ENCODE measurements around the gene LPP. TPM values are rescaled to one million over a fixed set of nuclear protein-coding genes. Genes with fewer than 3 reads are reported as not detected.

Gene LPP
- total RNA-seq, 1 experiment from 2014 or later = 120 TPM

GRCh38 chr3:188580659-188581058 lies 426.7 kb downstream of the LPP start:
- TF ChIP-seq CTCF (IDR thresholded peaks at IDR 0.05; ENCODE audit: insufficient read depth in 1 of 2, low read depth in 1 of 2, low read length in 1 of 2, severe bottlenecking in 1 of 2, unreplicated experiment in 1 of 2) = no peak
- Histone ChIP-seq H3K4me3 (ENCODE audit: low read depth, low read length) (no peak overlapping the region), H3K9me3 (no peaks in the 10 kb centered on the region), H3K36me3 (ENCODE audit: control insufficient read depth, insufficient read depth, low read length) (no peaks in the 10 kb centered on the region), H3K4me1 (peaks cover 24% of the 10 kb centered on the region), H3K27me3 (replicated peaks; ENCODE audit: control insufficient read depth, insufficient read depth, low read length) (no peaks in the 10 kb centered on the region)
- Mint-ChIP-seq H3K4me1 (ENCODE audit: low read depth, unreplicated experiment) (no peaks in the 10 kb centered on the region), H3K9me3 (ENCODE audit: unreplicated experiment) (no peaks in the 10 kb centered on the region), H3K27ac (ENCODE audit: unreplicated experiment) (no peak overlapping the region), H3K36me3 (ENCODE audit: insufficient read depth, unreplicated experiment) (peaks cover 13% of the 10 kb centered on the region), H3K27me3 (ENCODE audit: insufficient read depth, unreplicated experiment) (no peaks in the 10 kb centered on the region), H3K4me3 (ENCODE audit: unreplicated experiment) (no peak overlapping the region)
- intact Hi-C loops (cut with micrococcal nuclease; ENCODE audit: unreplicated experiment) = loop anchor here (5.0 to 10.0 kb wide), 3 partner anchors 196 to 836 kb away; partner anchors contain the start of gene BCL6
- CTCF ChIA-PET = no interaction called here
- POLR2A ChIA-PET = no interaction called here
- no peak for DNase-seq
- BruUV-seq (replicated peaks) = no TSS peak

- no peaks in the 10 kb centered on the region for H3K4me1 Mint-ChIP-seq (ENCODE audit: low read depth, unreplicated experiment)
- Histone ChIP-seq H3K4me1 (peaks cover 24% of the 10 kb centered on the region), H3K36me3 (ENCODE audit: control insufficient read depth, insufficient read depth, low read length) (no peaks in the 10 kb centered on the region), H3K9me3 (no peaks in the 10 kb centered on the region), H3K4me3 (ENCODE audit: low read depth, low read length) (no peak overlapping the region), H3K27me3 (replicated peaks; ENCODE audit: control insufficient read depth, insufficient read depth, low read length) (no peaks in the 10 kb centered on the region)
- no peak overlapping the region for H3K27ac Mint-ChIP-seq (ENCODE audit: unreplicated experiment)
- DNase-seq = no peak
- no peaks in the 10 kb centered on the region for H3K27me3 Mint-ChIP-seq (ENCODE audit: insufficient read depth, unreplicated experiment)
- no peak overlapping the region for H3K4me3 Mint-ChIP-seq (ENCODE audit: unreplicated experiment)
- peaks cover 16% of the 10 kb centered on the region for H3K36me3 Mint-ChIP-seq (ENCODE audit: insufficient read depth, unreplicated experiment)
- no TSS peak for BruUV-seq (replicated peaks)
- POLR2A ChIA-PET = no interaction called here
- no peak for TF ChIP-seq CTCF (IDR thresholded peaks at IDR 0.05; ENCODE audit: insufficient read depth in 1 of 2, low read depth in 1 of 2, low read length in 1 of 2, severe bottlenecking in 1 of 2, unreplicated experiment in 1 of 2)
- H3K9me3 Mint-ChIP-seq (ENCODE audit: unreplicated experiment) = no peaks in the 10 kb centered on the region
- intact Hi-C loops (cut with micrococcal nuclease; ENCODE audit: unreplicated experiment) = loop anchor here (5.0 to 10.0 kb wide), 3 partner anchors 197 to 837 kb away; partner anchors contain the start of gene BCL6
- CTCF ChIA-PET = no interaction called here
Observed at GRCh38 chr3:188581365-188581764, 427.4 kb downstream of the LPP start.

- no peaks in the 10 kb centered on the region for H3K4me1 Mint-ChIP-seq (ENCODE audit: low read depth, unreplicated experiment)
Observed at GRCh38 chr3:188581792-188582191, 427.8 kb downstream of the LPP start.

More at GRCh38 chr3:188581792-188582191, 427.8 kb downstream of the LPP start:
- TF ChIP-seq CTCF (IDR thresholded peaks at IDR 0.05; ENCODE audit: insufficient read depth in 1 of 2, low read depth in 1 of 2, low read length in 1 of 2, severe bottlenecking in 1 of 2, unreplicated experiment in 1 of 2) = no peak
- no peaks in the 10 kb centered on the region for H3K9me3 ChIP-seq
- peaks cover 24% of the 10 kb centered on the region for H3K4me1 ChIP-seq
- Mint-ChIP-seq H3K27ac (ENCODE audit: unreplicated experiment) (no peak overlapping the region), H3K9me3 (ENCODE audit: unreplicated experiment) (no peaks in the 10 kb centered on the region), H3K4me3 (ENCODE audit: unreplicated experiment) (no peak overlapping the region), H3K27me3 (ENCODE audit: insufficient read depth, unreplicated experiment) (no peaks in the 10 kb centered on the region), H3K36me3 (ENCODE audit: insufficient read depth, unreplicated experiment) (peaks cover 16% of the 10 kb centered on the region)
- no peaks in the 10 kb centered on the region for H3K36me3 ChIP-seq (ENCODE audit: control insufficient read depth, insufficient read depth, low read length)
- CTCF ChIA-PET = no interaction called here
- POLR2A ChIA-PET = no interaction called here
- intact Hi-C loops (cut with micrococcal nuclease; ENCODE audit: unreplicated experiment) = loop anchor here (5.0 to 10.0 kb wide), 3 partner anchors 197 to 837 kb away; partner anchors contain the start of gene BCL6
- no peak for DNase-seq
- H3K27me3 ChIP-seq (replicated peaks; ENCODE audit: control insufficient read depth, insufficient read depth, low read length) = no peaks in the 10 kb centered on the region
- no peak overlapping the region for H3K4me3 ChIP-seq (ENCODE audit: low read depth, low read length)
- no TSS peak for BruUV-seq (replicated peaks)

All from Caco-2 (cell line).